DMS 273 treated with DMSO at 0.1 percent for 48 hours (cell line): ENCODE measurements around the gene IFNE.

Source experiments
- DNase-seq: peaks from one replicate; lab custom pipeline; 2025; lab: John Stamatoyannopoulos, UW

Gene IFNE

DNA sequence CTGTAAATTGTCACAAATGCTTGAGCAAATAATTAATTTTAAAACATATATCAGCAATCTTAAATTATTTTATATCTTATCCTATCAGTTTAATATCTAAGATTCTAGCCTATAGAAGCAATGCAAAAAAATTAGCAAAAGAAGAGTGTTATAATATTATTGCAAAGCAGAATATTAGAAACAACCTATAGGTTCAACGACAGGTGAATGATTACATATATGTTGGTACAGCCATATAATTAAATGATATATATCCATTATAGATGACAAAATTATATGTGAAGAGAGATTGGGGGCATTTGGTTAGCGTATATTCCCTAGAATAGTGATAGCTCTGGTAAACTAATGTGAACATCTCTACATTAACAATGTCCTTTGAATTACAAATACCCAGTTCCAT, at the start of gene IFNE:
Gene IFNE (minus strand): TSS at position 101 of the 400 bp plus-strand sequence. CDS start 619 bp downstream, outside the sequence.
- no peak for DNase-seq

DNA sequence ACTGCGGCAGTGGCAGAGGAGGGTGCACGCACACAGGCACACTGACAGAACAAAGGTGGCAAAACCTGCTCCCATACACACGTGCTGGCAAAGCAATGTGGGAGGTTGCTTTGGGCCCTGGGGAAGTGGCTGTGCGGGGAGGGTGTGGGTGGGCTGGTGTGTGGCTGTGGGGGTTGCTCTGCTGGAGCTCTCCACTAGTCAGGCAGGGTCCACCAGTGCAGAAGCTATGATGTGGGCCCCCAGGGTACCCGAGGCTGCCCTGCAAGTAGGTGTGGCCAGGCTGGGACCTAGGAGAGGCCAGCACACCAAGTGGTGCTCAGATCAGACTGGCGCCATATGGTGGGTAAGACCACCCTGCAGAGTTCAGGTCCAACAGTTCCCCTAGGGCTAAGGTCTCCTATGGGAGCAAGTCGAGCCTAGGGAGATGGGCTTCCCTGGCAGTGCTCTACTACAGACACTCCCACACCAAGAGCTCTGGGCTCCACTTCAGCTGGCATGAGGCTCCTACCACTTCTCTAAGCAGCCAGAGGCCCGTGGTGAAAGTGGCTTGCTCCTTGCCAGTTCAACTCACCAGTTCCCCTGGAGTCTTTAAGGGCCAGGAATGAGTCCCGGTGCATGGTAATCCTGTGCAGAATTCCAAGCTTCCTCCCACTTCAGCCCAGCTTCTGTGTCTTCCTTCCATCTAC, 46.2 kb upstream of the IFNE start:
- DNase-seq, result no peak

DNA sequence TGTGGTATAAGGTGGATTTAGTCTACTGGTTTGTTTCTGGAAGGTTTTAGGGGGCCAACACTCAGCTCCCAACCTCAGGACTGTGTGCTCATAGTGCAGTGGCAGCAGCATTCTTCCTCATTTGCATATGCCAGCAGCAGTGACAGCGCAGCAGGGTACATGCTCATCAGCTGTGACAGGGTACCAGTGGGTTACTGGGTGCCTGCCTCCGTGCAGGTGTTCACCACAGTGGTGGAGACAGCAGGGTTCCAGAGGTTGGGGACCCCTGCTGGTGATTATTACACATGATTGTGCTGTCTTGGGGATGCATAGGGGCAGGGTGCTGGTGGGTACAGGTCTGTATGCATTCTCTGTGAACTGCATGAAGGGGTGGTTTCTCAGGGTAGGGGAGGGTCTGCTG, 45.5 kb upstream of the IFNE start:
- no peak for DNase-seq

DNA sequence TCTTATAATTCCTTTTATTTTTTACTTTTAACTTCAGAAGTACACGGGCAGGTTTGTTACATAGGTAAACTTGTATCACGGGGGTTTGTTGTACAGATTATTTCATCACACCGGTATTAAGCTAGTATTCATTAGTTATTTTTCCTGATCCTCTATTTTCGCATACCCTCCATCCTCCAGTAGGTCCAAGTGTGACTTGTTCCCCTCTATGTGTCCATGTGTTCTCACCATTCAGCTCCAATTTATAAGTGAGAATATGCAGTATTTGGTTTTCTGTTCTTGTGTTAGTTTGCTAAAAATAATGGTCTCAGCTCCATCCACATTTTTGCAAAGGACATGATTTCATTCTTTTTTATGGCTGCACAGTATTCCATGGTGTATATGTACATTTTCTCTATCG, 43.1 kb upstream of the IFNE start:
- no peak for DNase-seq

DNA sequence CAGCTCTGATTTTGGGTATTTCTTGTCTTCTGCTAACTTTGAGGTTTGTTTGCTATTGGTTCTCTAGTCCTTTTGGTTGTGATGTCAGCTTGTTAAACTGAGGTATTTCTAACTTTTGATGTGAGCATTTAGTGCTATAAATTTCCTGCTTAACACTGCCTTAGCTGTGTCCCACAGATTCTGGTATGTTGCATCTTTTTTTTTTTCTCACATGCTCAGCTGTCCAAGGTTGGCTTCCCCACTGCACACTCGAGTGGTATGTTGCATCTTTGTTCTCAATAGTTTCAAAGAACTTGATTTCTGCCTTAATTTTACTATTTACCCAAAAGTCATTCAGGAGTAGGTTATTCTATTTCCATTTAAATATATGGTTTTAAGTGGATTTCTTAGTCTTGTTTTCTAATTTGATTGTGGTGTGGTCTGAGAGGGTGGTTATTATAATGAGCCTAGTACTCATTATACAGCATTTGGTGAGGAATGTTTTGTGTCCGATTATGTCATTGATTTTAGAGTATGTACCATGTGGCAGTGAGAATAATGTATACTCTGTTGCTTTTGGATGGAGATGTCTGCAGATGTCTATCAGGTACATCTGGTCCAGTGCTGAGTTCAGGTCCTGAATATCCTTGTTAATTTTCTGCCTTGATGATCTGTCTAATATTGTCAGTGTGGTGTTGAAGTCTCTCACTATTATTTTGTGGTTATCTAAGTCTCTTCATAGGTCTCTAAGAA, 42.2 kb upstream of the IFNE start:
- DNase-seq, result no peak

DNA sequence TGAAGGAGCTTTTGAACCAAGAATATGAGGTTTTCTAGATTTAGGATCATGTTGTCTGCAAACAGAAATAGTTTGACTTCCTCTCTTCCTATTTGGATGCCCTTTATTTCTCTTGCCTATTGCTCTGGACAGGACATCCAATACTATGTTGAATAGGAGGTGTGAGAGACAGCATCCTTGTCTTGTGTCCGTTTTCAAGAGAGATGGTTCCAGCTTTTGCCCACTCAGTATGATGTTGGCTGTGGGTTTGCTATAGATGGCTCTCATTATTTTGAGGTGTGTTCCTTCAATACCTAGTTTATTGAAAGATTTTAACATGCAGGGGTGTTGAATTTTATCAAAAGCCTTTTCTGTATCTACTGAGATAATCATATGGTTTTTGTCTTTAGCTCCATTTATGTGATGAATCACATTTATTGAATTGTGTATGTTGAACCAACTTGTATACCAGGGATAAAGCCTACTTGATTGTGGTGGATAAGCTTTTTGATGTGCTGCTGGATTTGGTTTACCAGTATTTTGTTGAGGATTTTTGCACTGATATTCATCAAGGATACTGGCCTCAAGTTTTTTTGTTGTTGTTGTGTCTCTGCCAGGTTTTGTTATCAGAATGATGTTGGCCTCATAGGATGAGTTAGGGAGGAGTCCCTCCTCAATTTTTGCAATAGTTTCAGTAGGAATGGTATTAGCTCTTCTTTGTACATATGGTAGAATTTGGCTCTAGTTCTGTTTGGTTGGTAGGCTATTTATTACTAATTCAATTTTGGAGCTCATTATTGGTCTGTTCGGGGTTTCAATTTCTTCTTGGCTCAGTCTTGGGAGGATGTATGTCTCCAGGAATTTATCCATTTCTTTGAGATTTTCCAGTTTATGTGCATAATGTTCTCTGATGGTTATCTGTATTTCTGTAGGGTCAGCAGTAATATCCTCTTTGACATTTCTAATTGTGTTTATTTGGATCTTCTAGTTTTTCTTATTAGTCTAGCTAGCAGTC, 41.2 kb upstream of the IFNE start:
- no peak for DNase-seq

GRCh38 chr9:21522348-21522747, 40.2 kb upstream of the IFNE start:
- no peak for DNase-seq

- no peak for DNase-seq
These were observed 39.3 kb upstream of the IFNE start for GRCh38 chr9:21521448-21521847.

DNA sequence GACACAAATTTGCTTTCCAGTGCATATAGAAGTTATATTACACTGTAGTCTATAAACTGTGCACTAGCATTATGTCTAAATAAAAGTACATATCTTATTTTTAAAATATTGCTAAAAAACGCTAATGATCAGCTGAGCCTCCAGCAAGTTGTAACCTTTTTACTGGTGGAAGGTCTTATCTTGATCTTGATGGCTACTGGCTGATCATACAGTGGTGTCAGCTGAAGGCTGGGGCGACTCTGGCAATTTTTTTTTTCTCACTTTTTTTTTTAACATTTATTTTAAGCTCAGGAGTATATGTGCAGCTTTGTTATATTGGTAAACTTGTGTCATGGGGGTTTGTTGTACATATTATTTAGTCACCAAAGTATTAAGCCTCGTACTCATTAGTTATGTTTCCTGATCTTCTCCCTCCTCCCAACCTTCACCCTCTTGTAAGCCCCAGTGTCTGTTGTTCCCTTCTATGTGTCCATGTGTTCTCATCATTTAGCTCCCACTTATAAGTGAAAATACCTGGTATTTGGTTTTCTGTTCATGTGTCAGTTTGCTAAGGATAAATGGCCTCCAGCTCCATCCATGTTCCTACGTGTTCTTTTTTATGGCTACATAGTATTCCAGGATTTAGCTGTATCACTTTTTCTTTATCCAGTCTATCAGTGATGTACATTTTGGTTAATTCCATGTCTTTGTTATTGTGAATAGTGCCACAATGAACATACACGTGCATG, 38.6 kb upstream of the IFNE start:
- no peak for DNase-seq

- DNase-seq, result no peak
These were observed 37.8 kb upstream of the IFNE start for GRCh38 chr9:21519855-21520434.

- DNase-seq, result no peak
These were observed 34.7 kb upstream of the IFNE start for GRCh38 chr9:21516796-21517195.

GRCh38 chr9:21513431-21513830, 31.3 kb upstream of the IFNE start:
- no peak for DNase-seq

- DNase-seq, result no peak
These were observed 28.7 kb upstream of the IFNE start for GRCh38 chr9:21510806-21511205.

- no peak for DNase-seq
These were observed 25.3 kb upstream of the IFNE start for GRCh38 chr9:21507483-21507790.

DNA sequence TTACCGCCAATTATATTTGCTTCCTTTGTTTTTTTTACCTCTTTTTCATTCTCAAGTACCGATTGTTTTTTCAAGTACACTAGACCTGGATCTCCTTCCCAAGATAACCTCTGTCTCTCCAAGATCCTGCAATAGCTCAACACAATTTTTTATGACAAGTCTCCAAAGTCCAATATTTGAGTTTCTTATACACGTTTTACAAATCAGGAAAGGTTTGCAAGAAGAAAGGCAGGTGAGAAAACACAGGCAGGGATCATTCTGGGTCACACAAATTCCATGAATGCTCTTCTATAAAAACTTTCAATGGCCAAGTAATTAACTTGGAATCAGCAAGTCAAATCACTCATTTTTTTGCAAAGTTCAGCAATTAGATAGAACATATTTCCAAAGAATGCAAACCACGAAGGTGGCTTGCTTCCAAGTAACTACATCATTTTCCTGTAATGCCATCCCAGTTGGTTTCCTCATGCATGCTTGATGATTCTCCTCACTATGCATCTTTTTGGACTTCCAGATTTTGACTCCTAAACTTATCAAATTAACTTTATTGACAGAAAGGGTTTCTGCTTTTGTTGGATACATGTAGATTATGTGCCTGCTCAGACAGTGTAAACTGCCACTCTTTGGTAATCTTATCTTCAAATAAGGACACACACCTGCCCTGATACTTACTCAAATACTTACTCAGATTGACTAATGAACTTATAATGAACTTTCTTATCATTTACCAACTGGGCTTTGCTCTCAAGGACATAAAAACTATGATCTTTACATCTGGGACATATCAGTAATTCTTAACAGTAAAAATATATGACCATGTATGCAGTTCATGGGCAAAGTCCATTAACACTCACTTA, 24.7 kb upstream of the IFNE start:
- DNase-seq, result no peak

- no peak for DNase-seq
These were observed 23.5 kb upstream of the IFNE start for GRCh38 chr9:21505425-21506179.

GRCh38 chr9:21504894-21505293, 22.8 kb upstream of the IFNE start:
- DNase-seq, result no peak

DNA sequence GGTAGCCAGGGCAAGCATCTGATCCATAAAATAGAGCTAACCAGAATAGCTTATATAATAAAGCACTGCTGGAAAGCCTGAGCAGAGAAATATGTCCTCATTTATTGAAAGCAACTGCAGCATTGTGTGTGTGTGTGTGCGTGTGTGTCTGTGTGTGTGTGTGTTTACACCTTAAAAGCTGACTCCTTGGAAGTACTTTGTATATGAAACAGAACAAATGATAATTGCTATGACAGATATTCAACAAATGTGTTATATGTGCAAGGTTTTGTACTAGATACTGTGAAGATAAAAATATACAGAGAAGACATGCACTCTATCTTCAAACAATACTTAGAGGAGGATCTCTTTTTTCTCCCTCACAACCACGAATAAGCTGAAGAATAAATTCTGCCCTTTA, 22.0 kb upstream of the IFNE start:
- no peak for DNase-seq

GRCh38 chr9:21502586-21502985, 20.5 kb upstream of the IFNE start:
- no peak for DNase-seq

- DNase-seq, result no peak
These were observed 17.8 kb upstream of the IFNE start for GRCh38 chr9:21499912-21500311.
